IMR-90 (cell line): ENCODE results near the gene GABBR2.

ENCODE experiments used
- FOS ChIP-seq: fragments of 150-350 bp; IDR thresholded peaks from 2 replicates; pipeline ENCODE4 v1.6.1; 2016; ENCODE audit warnings: low read depth, low read length
- POLR2A ChIP-seq: IDR thresholded peaks from 2 replicates; pipeline ENCODE4 v1.6.1; 2012; ENCODE audit warnings: mild to moderate bottlenecking, low read depth, low read length
- RAD21 ChIP-seq: IDR thresholded peaks from 2 replicates; pipeline ENCODE4 v1.6.1; 2012; ENCODE audit warnings: low read length, improper control_type of control experiment
- SMC3 ChIP-seq: fragments of 150-350 bp; IDR thresholded peaks from 2 replicates; pipeline ENCODE4 v1.6.1; 2016; ENCODE audit warnings: low read depth, mild to moderate bottlenecking, antibody characterized with exemption, low read length, moderate library complexity
- TF ChIP-seq, protein P1 (sequence below): conservative IDR thresholded peaks from 2 replicates; pipeline ENCODE4 v1.5.1; 2012; ENCODE audit warnings: mild to moderate bottlenecking, low read depth, low read length, improper control_type of control experiment

DNA sequence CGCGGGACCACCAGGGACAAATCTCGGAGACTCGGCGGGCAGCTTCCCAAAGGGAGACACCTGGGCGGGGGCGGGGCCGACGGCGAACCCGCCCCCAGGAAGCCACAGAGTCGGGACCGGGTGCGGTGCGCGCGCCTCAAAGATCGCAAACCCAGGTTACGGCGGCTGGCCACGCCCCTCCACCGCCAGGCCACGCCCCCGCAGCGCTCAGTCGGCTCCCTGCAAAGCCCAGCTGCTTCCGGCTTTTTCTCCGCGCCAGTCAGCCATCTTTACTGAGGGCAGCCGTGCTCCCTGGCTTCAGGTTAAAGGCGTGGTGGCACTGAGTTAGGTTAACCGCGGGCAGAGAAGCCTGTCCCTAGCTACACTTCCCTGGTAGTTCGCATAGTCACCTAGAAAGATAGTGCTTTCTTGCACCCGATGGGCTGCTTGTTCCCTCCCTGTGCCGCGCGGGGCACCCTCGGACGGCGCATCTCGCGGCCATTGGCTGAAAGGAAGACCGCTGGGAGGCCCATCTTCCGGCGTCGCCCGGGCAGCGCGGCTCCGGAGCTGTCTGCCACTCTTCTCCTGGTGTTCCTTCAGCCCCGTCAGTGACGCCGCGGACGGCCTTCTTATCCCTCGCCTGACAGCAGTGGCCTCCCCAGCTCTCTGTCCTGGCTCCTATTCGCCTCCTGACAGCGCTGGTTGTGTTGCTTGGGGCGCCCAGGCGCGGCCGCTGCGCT lies 453.0 kb downstream of the GABBR2 start, which contains the start of gene TBC1D2:
- TF ChIP-seq, protein P1, sequence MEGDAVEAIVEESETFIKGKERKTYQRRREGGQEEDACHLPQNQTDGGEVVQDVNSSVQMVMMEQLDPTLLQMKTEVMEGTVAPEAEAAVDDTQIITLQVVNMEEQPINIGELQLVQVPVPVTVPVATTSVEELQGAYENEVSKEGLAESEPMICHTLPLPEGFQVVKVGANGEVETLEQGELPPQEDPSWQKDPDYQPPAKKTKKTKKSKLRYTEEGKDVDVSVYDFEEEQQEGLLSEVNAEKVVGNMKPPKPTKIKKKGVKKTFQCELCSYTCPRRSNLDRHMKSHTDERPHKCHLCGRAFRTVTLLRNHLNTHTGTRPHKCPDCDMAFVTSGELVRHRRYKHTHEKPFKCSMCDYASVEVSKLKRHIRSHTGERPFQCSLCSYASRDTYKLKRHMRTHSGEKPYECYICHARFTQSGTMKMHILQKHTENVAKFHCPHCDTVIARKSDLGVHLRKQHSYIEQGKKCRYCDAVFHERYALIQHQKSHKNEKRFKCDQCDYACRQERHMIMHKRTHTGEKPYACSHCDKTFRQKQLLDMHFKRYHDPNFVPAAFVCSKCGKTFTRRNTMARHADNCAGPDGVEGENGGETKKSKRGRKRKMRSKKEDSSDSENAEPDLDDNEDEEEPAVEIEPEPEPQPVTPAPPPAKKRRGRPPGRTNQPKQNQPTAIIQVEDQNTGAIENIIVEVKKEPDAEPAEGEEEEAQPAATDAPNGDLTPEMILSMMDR, result no peak
- TF ChIP-seq POLR2A, result no peak
- no peak for TF ChIP-seq FOS
- TF ChIP-seq RAD21, result no peak
- no peak for TF ChIP-seq SMC3
